ENCODE measurements around the gene UBD.

UBD gene

DNA sequence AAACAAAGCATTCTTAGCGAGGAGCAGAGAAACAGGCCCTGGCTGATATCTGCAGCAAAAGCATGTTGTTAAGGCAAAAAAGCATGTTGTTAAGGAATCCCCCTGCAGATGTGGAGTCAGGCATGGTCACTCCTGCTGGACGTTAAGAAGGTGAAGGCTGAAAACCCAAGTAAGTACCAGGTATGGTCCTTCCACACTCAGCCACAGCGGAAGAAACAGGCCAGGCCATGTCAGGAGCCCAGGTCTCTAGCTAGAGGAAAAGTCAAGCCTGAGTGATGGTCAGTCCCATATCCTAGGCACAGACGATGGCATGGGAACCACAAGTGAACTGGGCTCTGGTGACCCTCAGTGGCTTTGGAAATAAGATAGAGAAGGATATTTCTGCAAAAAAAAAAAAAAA is 39.3 kb downstream of the UBD start:
- no peak for DNase-seq

DNA sequence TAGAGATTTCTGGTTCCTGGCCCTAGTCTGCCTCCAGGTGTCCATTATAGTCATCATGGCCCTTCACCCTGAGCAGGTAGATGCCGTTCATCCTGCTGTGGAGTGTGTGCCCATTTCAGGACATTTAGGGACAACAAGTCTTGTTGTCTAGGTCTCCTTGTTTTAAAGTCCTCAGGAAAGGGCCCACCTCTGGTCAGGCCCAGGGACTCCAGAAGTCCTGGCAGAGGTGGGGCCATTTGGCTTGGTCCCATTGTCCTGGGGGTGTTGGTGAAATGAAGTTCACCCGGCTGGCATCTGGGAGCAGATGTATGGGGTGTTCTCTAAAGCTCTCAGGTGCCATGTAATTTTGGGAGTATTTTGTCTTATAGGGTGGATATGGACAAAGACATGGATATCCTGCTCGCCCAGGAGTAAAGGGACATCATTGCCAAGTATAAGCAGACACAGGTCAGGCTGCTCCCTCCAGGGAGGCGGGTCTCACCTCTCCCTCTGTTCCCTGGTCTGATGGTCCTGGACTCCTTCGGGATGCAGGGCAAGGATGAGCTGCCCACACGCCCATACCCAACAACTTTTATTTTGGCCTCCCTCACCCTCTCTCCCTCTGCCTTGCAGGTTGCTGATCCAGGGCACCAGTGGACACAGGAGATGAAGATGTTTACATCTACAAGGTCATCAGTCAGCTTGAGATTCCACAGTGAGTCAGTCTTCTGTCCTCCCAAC is 40.1 kb downstream of the UBD start:
- no peak for DNase-seq

DNA sequence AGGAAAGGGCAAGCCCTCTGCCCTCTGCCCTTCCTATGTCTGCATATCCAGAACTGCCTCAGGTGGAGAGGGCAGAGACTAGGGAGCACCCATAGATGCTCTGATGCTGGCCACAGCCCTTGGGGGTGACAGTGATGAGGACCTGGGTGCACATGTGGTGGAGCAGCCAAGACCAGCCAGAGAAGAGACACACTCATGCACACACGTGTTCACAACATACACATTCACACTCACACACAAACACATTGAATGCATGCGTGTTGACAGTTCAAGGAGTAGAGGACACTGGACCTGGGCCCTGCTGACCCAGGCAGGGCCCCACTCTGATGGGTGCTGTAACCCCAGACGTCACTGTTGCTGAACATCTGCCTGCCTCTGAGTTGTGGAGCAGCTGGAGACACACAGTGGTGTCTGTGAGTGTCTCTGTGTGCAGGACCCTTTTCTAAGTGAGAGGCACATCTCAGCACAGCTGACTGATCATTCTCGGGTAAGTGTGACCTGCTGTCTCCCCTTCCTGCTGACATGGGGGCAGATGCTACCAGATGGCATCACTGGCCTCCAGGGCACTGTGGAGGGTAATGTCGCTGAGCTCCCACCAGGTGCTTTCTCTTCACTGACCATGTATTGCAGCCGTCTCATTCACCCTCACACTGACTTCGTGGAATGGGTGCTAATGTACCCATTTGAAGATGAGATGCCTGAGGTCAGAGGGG is 41.6 kb downstream of the UBD start:
- no peak for DNase-seq

DNA sequence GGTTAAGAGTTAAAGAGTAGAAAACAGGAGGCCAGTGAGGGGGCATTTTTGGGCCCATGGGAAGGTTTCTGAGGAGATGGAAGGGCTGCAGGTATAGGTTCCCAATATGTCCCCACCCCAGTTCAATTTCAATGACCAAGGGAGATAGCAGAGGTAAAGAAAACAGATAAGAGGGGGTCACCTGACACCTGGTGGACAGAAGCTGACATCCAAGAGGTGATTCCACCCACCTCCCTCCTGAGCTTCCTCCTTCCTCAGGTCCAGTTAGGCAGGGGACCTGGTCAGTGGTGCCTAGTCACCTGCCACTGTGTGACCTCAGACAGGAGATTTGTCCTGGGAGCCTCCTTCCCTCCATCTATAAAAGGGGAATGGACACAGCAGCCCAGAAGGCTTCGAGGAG is 42.3 kb downstream of the UBD start:
- no peak for DNase-seq

DNA sequence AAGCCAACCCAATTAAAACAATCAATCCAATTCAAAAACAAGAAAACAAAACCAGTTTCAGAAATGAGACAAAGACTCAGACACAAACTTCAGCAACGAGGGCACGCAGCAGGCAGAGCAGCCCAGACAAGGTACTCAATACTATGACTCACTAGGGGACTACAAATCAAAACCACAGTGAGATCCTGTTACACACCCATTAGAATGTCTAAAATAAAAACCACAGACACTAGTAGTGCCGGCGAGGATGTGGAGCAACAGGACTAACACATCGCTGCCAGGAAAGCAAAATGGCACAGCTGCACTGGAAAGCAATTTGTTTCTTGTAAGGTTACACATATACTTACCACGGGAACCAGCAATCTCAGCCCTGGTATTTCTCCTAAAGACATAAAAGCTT is 43.4 kb downstream of the UBD start:
- no peak for DNase-seq

DNA sequence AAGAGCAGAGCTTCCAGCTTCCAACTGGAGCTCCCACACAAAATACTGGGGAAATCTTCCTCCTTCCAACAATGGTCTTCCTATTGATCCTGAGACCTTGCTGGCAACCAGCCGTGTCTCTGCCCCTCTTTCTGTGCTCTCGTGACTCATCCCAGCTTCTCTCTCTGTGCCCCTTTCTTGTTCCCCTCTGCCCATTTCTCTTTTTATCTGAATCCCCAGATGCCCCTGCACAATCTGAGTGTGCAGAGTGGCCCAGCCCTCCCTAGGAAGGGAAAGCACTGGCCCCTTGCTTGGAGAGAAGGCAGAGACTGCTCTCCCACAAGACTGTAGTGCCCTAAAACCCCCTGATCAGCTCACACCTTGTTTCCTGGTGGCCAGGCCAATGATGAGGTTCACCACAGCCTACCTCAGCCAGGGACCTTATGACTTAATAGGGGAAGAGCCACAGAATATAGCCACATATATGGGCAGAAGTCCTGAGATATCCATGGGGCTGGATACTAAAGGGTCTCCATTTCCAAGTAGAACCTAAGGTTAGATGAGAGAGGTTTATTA is 48.7 kb downstream of the UBD start:
- DNase-seq: no peak

DNA sequence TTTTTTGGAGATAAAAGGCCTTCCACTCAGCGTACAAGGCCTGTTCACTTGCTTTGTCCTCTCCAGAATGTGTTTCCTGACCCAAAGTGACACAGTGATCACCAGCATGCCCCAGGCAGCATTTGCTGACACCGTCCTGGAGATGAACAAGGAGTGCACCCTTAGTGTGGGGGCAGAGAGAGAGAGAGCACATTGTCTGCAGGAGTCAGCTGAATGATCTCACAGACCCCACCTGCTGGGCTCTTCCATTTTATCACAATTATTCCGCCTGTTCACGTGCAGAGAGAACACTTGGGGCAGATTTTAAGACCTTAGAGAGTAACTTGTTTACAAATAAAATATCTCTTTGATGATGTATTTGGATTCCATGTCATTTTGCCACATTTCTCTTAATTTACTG is 49.3 kb downstream of the UBD start:
- DNase-seq: no peak

DNA sequence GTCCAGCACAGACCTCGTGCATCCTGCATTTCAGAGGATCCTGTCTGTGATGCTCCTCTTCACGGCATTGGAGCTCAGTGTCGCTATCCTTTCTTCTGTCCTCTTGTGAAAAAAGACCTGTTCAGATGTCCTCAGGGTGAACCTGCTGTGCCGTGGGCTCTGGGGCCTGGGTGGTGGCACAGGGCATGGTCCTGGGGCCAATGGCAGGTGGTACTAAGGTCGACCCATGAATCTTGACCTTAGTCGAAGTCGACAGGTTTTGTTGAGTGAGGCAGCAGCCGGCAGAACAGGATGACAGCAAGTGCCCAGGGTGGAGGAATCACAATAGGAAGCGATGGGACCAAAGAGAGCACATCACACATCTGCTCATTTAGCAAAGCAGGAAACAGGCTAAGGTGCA is 49.8 kb downstream of the UBD start:
- no peak for DNase-seq

DNA sequence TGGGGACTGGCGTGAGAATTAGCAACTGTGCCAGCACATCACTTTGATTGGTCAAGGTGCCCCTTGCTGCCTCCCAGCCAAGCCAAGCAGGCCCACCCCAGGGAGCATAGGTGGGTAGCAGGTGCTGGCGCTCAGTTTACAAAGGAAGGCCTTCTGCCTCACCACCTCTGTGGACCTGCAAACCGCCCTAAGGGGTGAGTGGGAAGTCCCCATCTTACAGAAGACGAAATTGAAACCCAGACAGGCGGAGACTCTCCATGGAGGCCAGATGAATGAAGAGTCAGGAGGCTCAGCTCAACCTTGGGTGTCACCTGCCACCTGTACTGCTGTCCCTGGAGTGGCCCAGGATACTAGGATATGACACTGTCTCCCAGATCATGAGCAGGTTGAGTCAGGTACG is 50.3 kb downstream of the UBD start:
- DNase-seq: no peak

DNA sequence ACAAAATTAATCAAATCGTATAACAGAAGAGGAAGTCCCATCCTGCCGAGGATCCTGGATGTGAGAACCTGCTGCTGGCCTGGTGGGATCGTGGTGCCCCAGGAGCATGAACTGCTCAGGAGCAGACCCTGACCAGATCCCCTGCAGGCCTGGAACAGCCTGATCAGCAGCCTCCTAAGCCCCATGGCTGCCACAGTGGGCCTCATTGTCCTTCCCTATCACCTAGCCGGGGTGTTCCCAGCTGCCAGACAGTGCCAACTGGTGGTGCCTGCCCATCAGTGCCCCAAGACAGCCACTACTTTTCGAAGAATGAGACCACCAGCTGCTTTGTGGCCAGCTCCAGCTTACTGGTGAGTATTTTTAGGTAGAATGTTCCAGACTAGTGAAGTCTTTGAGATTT is 52.2 kb downstream of the UBD start:
- no peak for DNase-seq

DNA sequence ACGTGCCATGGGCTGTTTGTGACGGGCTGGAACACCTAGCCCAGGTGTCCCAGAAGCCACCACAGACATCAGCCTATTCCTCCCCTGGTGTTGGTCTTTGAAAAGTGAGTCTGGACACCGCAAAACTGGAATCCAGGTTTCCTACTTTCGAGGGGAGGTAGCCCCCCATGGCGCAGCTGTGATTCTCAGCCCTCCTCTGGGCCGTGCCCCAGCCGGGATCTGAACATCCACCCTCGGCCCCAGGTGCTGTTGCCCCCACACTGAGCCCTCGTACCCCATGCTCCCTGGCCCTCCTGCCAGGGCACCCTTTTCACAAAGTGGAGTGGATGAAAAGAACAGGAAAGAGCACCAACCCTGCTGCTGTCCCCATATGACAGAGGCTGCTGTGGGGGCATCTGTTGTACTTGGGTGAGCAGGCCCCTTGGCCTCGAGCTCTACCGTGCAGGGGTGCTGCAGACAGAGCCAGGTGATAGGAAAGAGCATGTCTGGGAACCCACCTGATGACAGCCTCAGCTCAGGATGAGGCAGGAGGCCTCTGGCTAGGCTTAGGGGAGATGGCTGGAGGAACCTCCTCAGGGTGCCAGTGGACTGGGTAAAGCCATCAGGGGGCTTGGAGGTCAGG is 53.0 kb downstream of the UBD start:
- no peak for DNase-seq

DNA sequence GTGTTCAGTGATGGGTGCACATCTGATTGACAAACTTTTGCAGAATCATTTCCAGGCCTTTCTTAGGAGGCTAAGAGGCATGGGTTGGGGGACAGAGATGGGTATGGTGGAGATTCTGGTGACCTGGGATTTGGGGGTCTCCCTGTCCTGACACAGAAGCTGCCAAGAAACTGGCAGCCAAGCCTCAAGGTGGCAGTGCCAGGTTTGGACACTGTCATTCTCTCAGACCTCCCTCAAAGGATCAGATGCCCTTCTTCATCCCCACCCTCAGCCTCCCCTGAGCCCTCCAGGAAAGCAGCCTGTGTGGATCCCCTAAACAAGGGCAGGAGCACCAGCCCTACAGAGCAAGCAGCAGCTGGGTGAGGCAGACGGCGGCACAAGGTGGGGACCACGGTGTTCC is 53.7 kb downstream of the UBD start:
- no peak for DNase-seq
